IPS-NIHi11 (cell line): ENCODE results near the gene TMEFF1.
A peak's percentile ranks its signal among the peaks of the same experiment; 100 is the strongest.

ENCODE experiments used
- DNase-seq: peaks from one replicate; pipeline ENCODE4 v3.0.0; 2012; ENCODE audit warnings: mixed read lengths, low spot score

Gene TMEFF1

DNA sequence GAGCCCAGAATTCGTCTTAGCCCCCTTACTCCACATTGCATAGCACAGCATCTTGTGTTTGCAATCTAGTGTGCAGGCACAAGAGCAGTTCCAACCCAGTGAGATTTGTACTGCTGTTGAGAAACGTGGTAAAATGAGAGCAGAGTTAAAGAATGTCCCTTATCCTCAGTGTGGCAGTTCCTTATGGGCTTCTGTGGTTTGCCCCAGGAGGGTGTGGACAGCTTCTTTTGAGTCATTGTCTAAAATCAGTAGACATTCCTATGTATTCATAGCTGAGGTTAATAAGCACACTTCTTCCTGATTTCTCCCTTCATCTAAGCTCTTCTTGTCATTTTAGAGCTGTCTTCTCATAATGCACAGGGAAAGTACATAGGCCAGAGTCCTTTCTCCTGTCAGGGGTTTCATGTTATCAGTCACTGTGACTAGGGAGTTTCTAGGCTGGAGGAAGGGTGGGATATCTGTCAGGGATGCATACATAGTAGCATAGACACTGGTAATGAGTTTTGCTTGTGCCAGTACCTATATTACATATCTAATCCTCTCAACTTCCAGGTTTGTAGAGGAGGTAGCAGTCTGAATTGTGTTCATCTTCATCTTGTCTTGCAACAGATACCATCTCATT lies 102.9 kb downstream of the TMEFF1 start:
- no peak for DNase-seq

DNA sequence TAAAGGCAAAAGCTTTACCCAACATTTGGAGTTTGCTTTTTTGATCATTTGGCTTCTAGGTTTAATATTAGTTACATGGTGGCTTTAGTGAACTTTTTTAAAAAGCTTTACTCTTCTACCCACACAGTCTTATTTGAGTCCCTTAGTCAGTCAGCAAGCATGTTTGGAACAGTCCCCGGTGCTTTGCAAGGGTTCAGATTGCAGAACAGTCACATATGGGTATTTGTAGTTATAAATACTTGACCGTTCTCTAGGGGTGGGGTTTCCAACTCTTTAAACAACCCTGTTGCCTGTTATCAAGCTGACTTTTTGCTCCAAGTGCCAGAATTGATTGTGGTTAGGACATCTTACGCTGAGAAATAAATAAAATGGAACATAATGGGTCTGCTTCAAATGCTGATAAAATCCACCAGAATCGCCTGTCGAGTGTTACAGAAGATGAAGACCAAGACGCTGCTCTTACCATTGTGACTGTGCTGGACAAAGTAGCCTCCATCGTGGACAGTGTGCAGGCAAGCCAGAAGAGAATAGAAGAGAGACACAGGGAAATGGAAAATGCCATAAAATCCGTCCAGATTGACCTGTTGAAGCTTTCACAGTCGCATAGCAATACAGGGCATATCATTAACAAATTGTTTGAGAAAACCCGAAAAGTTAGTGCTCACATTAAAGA lies 105.0 kb downstream of the TMEFF1 start, which contains the start of gene CAVIN4:
Gene CAVIN4, plus strand, starts transcription at position 304 of the 673 bp plus-strand sequence. Its CDS starts 65 bp downstream, at position 369.
- no peak for DNase-seq

DNA sequence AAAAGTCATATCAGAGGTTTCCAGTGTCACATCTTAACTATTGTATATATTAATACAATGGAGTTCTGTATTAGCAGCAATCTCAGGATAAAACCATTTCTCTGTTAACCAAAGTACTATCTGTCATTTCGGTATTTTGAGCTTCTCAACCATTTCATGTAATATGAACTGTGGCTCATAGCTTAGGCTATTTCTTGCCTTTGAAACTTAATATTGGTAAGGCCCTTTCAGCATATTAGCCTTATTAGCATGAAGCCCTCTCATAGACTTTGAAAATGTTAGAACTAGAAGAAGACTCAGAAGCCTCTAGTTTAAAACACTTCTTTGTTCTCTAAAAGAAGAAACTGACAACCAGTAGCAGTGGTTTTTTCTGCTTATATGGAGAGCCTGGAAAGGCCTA lies 105.7 kb downstream of the TMEFF1 start:
- no peak for DNase-seq

DNA sequence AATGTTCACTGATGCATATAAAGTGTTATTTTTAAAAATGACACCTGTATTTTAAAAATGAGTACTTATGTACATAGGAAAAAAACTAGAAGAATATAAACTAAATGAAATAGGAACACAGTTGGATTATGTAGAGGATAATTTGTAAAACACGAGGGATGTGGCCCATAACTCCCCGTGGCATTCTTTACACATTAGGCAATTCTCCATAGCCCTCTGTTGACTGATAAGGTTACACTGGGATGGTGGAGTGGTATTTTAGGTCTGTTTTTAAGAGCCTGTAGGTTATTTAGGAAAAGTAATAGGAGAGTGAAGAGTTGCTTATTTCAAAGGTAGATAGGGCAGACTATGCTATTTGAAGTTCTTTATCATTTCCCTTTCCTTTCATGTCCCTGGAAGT lies 106.7 kb downstream of the TMEFF1 start:
- no peak for DNase-seq

DNA sequence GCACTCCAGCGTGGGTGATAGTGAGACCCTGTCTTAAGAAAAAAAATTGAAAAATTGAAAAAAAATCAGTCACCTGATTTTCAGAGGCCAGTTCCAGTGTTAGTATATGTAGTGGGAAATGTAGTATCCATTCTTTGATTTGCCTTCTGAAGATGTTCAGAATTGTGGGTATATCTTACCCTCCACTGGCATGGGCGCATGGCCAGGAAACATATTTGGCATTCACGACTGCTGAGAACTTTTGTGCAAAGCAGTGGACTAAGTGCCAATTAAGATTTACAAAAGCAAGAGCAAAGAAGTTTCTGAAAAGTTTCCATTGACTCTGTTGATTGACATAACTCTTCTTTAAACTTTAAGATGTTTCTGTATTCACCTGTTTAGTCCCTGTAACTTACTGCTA lies 107.3 kb downstream of the TMEFF1 start:
- DNase-seq, result no peak

DNA sequence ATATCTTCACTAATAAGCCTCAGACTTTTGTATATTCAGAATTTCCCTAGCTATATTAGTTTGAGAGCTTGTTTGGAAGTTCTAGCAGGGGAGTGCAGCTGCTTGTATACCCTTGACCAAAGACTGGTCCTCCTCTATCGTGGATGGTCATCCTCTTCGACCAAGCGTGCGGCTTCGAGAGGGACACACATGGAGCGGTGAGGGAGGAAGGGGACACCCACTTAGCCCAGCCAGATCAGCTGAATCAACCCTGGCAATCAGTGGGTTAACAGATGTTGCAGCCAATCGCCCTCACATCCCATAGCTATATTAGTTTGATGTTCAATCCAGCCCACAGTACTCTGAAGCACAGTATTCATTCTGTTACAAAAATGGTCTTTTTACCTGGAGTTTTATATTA lies 108.1 kb downstream of the TMEFF1 start:
- DNase-seq, result no peak

DNA sequence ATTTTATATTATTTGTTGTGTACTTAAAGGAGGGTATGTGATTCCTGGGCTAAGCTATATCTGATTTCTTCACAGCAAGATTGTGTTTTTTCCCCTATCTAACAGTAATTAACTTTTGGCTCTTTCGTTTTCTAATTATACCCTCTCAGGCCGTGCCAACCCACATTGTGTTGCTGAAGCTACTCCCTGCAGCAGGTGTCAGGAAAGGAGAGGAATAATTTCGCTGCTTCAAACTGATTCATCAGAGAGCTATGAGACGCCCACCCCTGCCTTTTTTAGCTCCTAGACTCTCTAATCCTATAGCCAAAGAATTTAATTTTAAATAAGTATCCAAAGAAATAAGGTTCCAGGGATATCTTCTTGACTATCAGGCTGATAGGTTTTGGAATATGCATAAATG lies 108.7 kb downstream of the TMEFF1 start:
- no peak for DNase-seq

DNA sequence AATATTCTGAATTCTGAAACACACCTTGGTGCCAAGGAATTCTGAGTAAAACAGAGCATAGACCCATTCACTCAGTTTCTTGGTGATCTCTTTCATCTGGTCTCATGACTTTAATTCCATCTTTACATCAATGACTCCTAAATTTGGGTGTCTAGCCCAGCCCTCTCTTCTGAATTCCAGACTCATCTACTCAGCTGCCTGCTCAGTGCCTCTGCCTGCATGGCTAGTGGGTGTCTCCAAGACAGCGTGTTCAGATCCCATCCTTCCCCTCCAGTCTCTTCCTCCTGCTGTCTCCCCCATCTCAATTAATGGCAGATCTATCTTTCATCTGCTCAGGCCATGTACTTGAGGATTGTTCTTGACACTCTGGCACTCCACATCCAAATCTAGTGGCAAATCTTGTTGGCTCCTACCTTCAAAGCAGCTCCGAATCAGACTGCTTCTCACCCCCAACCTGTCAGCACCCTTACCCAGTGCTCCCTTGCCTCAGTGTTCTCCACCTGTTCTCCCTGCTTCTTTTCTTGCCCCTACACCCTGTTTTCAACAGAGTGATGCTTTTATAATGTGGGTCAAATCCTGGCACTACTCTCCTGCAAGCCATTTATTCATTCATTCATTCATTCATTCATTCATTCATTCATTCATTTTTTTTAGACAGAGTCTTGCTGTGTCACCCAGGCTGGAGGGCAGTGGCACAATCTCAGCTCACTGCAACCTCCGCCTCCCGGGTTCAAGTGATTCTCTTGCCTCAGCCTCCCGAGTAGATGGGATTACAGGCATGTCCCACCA lies 110.3 kb downstream of the TMEFF1 start:
- no peak for DNase-seq

DNA sequence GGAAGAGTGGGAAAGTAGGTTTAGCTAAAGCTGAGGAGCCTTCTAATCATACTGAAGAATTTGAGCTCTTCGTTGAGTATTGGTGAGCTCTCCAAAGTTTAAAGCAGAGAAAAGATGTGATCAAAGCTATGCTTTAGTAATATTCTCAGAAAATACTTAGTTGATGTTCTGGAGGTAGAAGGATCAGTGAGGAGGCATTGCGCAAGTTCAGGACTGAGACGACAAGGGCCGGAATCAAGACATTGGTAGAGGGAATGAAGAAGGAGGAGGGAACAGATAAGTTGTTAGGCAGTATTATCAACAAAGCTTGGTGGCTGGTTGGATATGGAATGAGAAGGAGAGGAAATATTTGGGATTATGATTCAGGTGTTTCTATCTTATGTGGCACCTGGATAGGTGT lies 112.0 kb downstream of the TMEFF1 start:
- DNase-seq, result no peak

DNA sequence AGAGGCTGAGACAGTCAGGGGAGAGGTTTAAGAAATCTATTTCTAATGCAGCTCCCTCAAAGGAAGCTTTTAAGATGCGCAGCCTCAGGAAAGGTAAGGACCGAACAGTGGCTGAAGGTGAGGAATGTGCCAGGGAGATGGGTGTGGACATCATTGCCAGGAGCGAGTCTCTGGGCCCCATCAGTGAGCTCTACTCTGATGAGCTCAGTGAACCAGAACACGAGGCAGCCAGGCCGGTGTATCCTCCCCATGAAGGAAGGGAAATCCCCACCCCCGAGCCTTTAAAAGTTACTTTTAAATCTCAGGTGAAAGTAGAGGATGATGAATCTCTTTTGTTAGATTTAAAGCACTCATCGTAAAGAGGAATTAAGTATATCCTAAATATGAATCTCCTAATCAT lies 113.1 kb downstream of the TMEFF1 start:
- DNase-seq, result no peak

DNA sequence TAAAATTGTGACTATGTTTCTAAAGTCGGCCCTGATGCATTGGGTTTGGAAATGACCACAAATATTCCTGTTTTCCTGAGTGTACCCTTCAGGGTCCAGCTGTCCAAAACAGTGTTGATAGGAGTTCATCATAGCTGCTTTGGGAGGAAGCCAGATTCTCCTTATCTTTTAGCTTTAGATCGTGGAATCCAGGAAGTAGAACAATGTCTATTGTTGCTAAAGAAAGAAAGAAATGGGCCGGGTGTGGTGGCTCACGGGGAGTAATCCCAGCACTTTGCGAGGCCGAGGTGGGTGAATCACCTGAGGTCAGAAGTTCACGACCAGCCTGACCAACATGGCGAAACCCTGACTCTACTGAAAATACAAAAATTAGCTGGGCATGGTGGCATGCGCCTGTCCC lies 114.4 kb downstream of the TMEFF1 start:
- no peak for DNase-seq

DNA sequence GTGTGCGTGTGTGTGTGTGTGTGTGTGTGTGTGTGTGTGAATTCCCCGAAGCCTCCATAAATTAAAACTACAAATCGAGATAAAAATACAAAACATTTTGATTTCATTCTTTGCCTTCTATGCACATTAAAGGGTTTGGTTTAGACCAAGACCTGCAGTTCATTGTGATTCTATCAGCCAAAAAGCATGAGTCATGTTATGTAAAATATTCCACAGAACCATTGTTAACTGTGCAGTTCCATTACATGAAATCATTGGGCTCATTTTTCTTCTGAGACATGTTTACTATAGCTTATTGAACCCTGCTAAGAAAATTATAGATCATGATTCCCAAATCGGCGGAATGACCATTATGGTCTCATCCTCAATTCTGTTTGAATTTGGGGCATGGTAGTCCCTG lies 116.6 kb downstream of the TMEFF1 start:
- DNase-seq, result no peak

DNA sequence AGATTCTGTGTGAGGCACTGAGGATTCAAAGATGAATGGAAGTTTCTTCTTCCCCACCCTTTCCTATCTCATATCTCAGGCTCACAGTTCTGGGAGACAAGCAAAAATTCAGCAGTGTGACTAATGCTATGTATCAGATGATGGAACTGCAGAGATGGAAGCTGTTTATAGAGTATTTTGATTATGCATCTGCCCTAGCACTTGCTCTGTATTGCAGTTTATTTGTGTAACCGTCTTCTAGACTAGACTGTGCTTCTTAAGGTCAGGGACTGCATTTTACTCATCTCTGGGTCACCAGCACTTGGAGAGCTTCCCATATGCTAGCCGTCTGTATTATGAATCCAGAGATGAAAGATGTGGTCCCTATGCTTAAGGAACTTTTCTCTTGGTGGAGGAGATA lies 117.5 kb downstream of the TMEFF1 start:
- no peak for DNase-seq

DNA sequence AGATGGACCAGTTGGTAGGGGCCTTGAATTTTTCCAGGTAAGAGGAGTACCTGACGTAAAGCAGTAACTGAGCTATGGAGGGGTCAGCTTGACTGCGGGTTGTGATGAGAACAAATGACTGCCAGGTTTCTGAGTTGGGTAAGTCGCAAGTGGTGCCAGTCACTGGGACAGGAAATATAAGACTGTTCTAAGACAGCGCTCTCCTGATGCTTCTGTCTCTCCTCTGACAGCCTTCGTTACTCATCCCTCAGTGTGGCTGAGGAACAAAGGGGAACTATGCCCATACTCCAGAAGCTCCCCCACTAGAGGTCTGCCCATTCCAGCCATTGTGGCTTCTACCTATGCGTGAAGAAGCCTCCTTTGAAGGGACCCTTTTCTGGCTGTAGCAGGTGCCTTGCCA lies 118.2 kb downstream of the TMEFF1 start:
- no peak for DNase-seq

DNA sequence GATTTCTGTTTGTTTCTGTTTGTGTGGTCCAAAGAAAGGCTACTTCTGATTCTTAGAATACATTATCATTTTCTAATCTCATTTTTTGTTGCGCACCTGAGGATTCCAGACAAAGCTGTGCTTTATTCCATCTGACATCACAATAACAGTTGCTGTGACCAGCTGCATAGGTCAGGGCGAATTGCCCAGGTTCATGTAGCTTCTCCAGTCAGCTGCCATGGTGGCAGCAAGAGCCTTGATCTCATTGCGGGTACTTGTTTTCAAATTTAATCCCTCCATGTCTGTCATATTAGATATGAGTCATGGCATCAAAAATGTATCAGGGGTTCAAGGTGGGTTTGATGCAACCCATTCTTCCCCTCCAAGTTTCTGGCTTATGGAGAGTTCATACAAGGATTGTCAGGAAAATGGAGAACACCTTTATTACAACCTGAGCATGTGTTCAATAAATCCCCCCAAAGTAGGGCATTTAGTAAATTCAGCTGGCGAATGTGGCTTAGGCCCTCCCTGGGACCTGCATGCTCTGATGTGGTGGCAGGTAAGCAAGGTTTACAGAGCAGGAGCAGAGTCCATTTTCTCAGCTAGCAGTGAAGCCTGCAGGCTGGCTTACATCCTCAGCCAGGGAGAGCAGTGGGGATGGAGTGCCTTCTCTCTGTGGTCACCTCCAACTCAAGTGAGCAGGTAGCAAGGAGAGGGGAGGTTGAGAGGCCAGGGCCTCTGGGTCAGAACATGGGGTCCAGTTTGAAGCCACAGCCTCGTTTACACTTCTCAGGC lies 118.9 kb downstream of the TMEFF1 start:
- DNase-seq, result no peak

DNA sequence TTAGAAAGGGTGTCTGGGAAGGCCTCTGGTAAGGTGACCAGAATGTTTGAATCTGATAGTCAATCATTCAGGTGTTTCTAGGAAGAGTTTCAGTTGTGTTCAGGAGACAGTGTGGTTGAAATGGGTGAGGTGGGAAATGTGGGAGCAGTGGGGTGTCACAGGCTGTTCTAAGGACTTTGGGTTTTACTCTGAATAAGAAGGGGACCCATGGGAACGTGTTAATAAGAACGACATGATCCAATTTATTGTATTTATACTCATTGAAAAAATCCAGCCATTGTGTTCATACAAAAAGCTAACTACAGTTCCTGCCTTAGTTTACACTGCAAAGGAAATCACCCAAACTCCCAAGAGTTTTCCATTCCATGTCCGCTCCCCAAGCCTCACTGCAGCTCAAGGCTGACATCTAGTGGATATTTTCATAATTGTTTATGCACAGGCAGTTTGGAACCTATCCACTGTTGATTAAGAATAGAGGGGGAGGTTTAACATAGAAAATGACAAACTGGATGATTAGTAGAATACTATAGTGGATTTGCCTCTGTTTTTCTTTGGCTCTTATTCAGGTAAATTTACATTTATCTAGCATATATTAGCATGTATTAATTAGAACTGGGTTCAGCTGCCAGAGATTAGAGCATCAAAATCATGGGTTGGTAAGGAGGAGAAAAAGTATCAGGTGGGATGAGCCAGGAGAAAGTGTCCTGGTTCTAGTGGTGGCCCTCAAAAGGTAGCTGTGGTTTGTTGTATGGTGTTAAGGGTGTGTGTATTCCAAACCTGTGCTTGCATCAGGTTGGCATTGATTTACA lies 122.6 kb downstream of the TMEFF1 start:
- DNase-seq, result peak; percentile 51

DNA sequence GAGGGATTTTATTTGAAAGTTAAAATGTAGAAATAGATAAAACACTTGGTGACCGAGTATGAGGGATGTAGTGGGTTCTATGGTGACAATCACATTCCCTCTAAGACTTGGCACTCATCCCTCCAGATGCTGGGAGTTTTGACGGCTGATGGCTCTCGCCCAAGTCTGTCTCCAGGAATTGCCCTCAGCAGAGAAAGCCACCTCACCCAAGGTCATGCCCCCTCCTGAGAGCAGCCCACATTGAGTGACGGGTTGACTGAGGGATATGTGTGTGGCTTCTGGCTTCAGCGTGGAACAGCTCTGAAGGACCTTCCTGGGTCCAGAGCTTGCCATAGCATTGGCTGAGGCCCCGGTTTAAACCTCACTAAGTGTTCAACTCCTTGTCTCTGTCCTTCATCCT lies 124.3 kb downstream of the TMEFF1 start:
- DNase-seq, result no peak

DNA sequence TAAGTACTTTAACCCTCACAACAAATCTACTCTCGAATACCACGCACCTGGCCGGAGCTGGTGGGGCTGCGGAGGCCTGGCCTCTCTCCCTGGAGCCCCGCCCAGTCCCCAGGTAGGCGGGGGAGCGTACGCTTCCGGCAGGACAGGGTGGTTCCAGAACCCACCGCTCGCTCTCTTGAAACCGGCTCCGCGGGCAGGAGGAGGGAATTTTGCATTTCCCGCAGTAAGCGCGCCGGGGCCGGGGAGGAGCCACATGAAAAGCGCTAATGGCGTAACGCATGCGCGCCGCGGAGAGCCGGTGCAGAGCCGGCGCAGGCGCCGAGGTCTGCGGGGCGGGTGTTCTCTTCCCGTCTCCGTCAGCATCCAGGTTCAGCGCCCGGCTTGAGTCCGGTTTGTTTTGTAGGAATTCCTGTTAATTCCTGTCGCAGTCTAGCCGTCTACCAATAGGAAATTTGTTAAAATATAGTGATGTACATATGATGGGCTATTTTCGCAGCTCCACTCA lies 125.7 kb downstream of the TMEFF1 start:
- DNase-seq, result peak; percentile 84

DNA sequence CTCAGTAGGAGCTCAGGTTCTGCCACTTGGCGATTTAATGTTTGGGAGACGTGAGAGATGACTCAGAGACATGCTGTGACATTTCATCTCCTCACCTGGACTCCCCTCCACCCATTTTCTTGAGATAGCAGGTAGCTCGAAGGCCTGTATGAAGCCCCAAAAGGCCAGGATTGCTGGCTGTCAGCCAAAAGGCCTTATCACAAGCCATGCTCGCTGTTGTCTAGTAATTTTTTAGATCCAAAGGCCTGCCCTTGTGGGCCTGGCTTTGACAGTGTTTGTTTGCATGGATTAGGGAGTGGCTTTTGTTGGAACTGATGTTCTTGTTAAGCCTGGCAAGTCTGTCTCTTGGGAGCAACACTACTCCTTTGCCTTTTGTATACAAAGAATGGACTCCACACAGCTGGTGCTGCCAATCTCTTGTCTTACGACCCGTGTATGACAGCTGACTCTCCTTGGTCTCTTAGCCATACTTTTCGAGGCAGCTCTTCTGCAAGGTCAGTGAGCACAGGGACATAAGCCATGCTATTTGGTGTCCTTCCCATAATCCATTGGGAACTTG lies 127.7 kb downstream of the TMEFF1 start:
- DNase-seq, result no peak

DNA sequence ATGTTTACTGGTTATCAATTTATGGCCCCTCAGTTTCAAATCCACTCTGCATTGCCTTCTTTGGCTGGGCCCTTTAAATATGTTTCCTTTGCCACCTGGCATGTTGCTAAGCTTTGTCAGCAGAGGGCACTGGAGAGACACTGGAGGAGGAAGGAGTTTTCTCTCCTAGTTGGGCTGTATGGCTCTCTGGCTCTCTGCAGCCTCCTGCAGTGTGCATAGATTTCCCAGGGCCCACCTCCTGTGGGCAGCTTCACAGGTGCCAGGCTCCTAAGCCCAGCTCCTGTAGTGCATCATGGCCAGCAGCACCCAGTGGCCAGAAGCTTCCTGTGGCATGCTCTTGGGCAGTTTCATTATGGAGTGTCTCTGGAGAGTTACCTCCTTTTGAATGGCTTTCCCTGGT lies 128.3 kb downstream of the TMEFF1 start:
- DNase-seq, result peak; percentile 62

DNA sequence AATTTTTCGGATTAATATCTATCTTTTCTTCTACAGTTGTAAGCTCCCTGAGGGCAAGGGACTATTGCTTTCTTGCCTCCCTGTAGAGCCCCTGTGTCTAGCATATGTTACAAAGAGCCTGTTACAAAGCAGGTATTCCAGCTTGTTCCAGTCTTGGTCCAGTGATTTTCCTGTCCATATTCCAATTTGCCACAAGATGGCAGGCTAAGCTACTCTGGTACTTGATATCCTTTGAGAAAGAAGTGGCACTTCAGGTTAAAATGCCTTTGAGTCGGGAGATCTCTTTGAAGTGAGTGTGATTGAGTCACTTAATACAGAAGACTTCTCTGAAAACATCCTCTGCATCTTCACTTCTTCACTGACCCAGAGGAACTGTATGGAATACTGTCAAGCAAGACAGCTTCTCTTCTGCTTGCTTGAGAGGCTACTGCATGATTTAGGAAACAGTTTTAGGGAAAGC lies 129.4 kb downstream of the TMEFF1 start:
- peak; percentile 47 for DNase-seq
